Endothelial cell of umbilical vein (primary cell): ENCODE measurements around the gene KRT83.

ENCODE experiments used
- EZH2 ChIP-seq: IDR thresholded peaks from 2 replicates; pipeline ENCODE4 v1.6.1; 2012; ENCODE audit warnings: borderline replicate concordance, low read depth, mild to moderate bottlenecking, moderate library complexity, low read length, inconsistent platforms; ENCODE audit not compliant: severe bottlenecking
- JUN ChIP-seq: IDR thresholded peaks from 2 replicates; pipeline ENCODE4 v1.6.1; 2011; ENCODE audit warnings: borderline replicate concordance, low read depth; ENCODE audit not compliant: insufficient read length, insufficient read depth
- POLR2A ChIP-seq: IDR thresholded peaks from 2 replicates; pipeline ENCODE4 v1.6.1; 2012; ENCODE audit warnings: low read depth, mild to moderate bottlenecking, control low read depth, low read length
- POLR2AphosphoS5 ChIP-seq: IDR thresholded peaks from 2 replicates; pipeline ENCODE4 v1.6.1; 2012; ENCODE audit warnings: low read depth, mild to moderate bottlenecking, control low read depth, low read length, moderate library complexity; ENCODE audit not compliant: insufficient read depth
- TF ChIP-seq, protein P1 (sequence below), 2 donors: IDR thresholded peaks; 1 replicate in 1 of 2; 2 replicates in 1 of 2; pipeline ENCODE4 v1.5.1; 2011; ENCODE audit warnings: low read length in 2 of 2, mild to moderate bottlenecking in 2 of 2, moderate library complexity in 2 of 2, control low read depth in 1 of 2, inconsistent platforms in 1 of 2, low read depth in 1 of 2; ENCODE audit not compliant: insufficient read depth in 1 of 2; ENCODE audit errors: extremely low read depth in 1 of 2

DNA sequence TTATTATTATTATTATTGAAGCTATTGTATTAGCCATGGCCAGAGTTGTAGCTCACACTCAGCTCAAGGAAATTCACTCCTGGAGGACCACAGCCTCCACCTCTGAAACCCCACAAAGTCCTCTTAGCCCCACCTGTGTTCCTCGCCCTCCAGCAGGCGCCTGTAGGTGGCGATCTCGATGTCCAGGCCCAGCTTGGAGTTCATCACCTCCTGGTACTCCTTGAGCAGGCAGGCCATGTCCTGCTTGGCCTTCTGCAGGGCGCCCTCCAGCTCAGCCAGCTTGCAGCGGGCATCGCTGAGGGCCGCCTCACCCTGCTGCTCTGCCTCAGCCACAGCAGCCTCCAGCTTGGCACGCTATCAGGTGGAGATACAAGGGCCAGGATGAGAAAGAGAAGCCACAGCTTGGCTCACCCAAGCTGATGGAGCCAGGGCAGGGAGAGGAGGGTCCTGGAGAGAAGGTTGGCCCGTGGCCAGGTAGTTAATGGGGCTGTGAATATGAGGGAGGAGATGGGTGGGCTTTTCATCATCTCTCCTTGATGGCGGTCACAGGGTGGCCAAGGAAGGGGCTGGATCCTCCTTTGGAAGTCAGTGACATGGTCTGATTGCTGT, 41.0 kb upstream of the KRT83 start:
- TF ChIP-seq POLR2A = no peak
- TF ChIP-seq, protein P1, sequence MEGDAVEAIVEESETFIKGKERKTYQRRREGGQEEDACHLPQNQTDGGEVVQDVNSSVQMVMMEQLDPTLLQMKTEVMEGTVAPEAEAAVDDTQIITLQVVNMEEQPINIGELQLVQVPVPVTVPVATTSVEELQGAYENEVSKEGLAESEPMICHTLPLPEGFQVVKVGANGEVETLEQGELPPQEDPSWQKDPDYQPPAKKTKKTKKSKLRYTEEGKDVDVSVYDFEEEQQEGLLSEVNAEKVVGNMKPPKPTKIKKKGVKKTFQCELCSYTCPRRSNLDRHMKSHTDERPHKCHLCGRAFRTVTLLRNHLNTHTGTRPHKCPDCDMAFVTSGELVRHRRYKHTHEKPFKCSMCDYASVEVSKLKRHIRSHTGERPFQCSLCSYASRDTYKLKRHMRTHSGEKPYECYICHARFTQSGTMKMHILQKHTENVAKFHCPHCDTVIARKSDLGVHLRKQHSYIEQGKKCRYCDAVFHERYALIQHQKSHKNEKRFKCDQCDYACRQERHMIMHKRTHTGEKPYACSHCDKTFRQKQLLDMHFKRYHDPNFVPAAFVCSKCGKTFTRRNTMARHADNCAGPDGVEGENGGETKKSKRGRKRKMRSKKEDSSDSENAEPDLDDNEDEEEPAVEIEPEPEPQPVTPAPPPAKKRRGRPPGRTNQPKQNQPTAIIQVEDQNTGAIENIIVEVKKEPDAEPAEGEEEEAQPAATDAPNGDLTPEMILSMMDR (IDR thresholded peaks at IDR 0.05; ENCODE audit: extremely low read depth in 1 of 2, insufficient read depth in 1 of 2, low read depth in 1 of 2, low read length in 2 of 2) = peak; percentile 19 to 28
- no peak for TF ChIP-seq POLR2AphosphoS5
- no peak for TF ChIP-seq EZH2
- TF ChIP-seq JUN = no peak
